ENCODE measurements around the gene AHI1. TPM values are rescaled to one million over a fixed set of nuclear protein-coding genes. Genes with fewer than 3 reads are reported as not detected.
A peak's percentile ranks its signal among the peaks of the same experiment; 100 is the strongest.

The AHI1 gene
- polyA plus RNA-seq, 1 of the 3 experiments (the other 2 are of a cell fraction): 7.3 TPM

GRCh38 chr6:135498185-135498841 is 773 bp upstream of the AHI1 start:
- WGBS (ENCODE audit: low lambda C conversion rate): 5% methylated on average over 16 of the region's 16 CpGs
- H3K27ac ChIP-seq (ENCODE audit: low read depth in 2 of 2, low read length in 1 of 2): peak overlapping the region; percentile 98 to 100
- no peaks in the 10 kb centered on the region for H3K9me2 ChIP-seq
- peak; percentile 54 for DNase-seq
- ChIA-PET POLR2A (interaction anchor here (0.9 to 1.7 kb wide), 4 partner anchors 22 to 729 kb away, joined by 3 to 10 read pairs (median 4); partner anchors contain the start of gene PDE7B), CTCF (interaction anchor here (0.7 to 1.6 kb wide), 5 partner anchors 8 to 1052 kb away, joined by 3 to 7 read pairs (median 3); partner anchors contain the start of gene MAP7)
- no peaks in the 10 kb centered on the region for H3K27me3 ChIP-seq (ENCODE audit: insufficient read depth)
- H3K4me3 ChIP-seq (ENCODE audit: low read depth in 2 of 2, low read length in 1 of 2): peak overlapping the region; percentile 70 to 92
- H4K20me1 ChIP-seq (ENCODE audit: insufficient read depth): 0 out of 2 replicates have a peak, but pooled peaks cover 3% of the 10 kb centered on the region
- peaks cover 3 to 9% of the 10 kb centered on the region in 2 experiments for H3K36me3 ChIP-seq (replicated peaks in 1 of 2; ENCODE audit: control insufficient read depth in 1 of 2, insufficient read depth in 2 of 2, low read length in 1 of 2)
- no peaks in the 10 kb centered on the region for H3K9me3 ChIP-seq
- peak overlapping the region; percentile 96 for H2AFZ ChIP-seq (ENCODE audit: low read depth)
- H3F3A ChIP-seq (replicated peaks; ENCODE audit: insufficient read depth): peaks cover 16% of the 10 kb centered on the region
- H3K9ac ChIP-seq: peak overlapping the region; percentile 100
- TF ChIP-seq FOSL2 (IDR thresholded peaks at IDR 0.05; ENCODE audit: borderline replicate concordance, low read depth) (peak; percentile 80), FOXJ3 (CRISPR knock-in tag; IDR thresholded peaks at IDR 0.05) (no peak), TAF1 (IDR thresholded peaks at IDR 0.05; ENCODE audit: borderline replicate concordance, low read depth, low read length) (peak; percentile 90), JUND (IDR thresholded peaks at IDR 0.05) (peak; percentile 69), YY1 (IDR thresholded peaks at IDR 0.05; ENCODE audit: low read depth) (peak; percentile 87; the same call in 1 of the 2 replicates), SMC3 (IDR thresholded peaks at IDR 0.05; ENCODE audit: low read depth, low read length) (no peak), MEF2A (IDR thresholded peaks at IDR 0.05; ENCODE audit: borderline replicate concordance, low read depth) (no peak), POLR2AphosphoS5 (IDR thresholded peaks at IDR 0.05; ENCODE audit: low read depth, low read length) (peak; percentile 78), ELF1 (IDR thresholded peaks at IDR 0.05) (peak; percentile 26; the same call in 1 of the 2 replicates), RFX5 (IDR thresholded peaks at IDR 0.05; ENCODE audit: low read length) (no peak)
- TF ChIP-seq, protein P1, sequence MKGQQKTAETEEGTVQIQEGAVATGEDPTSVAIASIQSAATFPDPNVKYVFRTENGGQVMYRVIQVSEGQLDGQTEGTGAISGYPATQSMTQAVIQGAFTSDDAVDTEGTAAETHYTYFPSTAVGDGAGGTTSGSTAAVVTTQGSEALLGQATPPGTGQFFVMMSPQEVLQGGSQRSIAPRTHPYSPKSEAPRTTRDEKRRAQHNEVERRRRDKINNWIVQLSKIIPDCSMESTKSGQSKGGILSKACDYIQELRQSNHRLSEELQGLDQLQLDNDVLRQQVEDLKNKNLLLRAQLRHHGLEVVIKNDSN (IDR thresholded peaks at IDR 0.05; ENCODE audit: borderline replicate concordance, low read depth): no peak
- TF ChIP-seq, protein P2, sequence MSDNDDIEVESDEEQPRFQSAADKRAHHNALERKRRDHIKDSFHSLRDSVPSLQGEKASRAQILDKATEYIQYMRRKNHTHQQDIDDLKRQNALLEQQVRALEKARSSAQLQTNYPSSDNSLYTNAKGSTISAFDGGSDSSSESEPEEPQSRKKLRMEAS (IDR thresholded peaks at IDR 0.05; ENCODE audit: low read depth): peak; percentile 58
- H3K4me2 ChIP-seq: peak overlapping the region; percentile 80
- peaks cover 32% of the 10 kb centered on the region for H3K79me2 ChIP-seq (ENCODE audit: insufficient read depth)
- H3K4me1 ChIP-seq (ENCODE audit: control insufficient read depth in 1 of 2, insufficient read depth in 2 of 2, low read depth in 1 of 2, low read length in 1 of 2): peaks cover 9 to 12% of the 10 kb centered on the region in 2 experiments; a peak in 3 of 4 replicates

GRCh38 chr6:135496800-135497411 is 634 bp downstream of the AHI1 start:
- Histone ChIP-seq H3K27me3 (ENCODE audit: insufficient read depth) (no peaks in the 10 kb centered on the region), H3K9ac (peak overlapping the region; percentile 100), H3K4me1 (ENCODE audit: control insufficient read depth in 1 of 2, insufficient read depth in 2 of 2, low read depth in 1 of 2, low read length in 1 of 2) (peaks cover 9 to 11% of the 10 kb centered on the region in 2 experiments; a peak in 3 of 4 replicates), H3K27ac (ENCODE audit: low read depth in 2 of 2, low read length in 1 of 2) (peak overlapping the region; percentile 98 to 100), H2AFZ (ENCODE audit: low read depth) (peak overlapping the region; percentile 73), H3K9me2 (no peaks in the 10 kb centered on the region), H4K20me1 (ENCODE audit: insufficient read depth) (0 out of 2 replicates have a peak, but pooled peaks cover 3% of the 10 kb centered on the region), H3F3A (replicated peaks; ENCODE audit: insufficient read depth) (peaks cover 19% of the 10 kb centered on the region), H3K9me3 (no peaks in the 10 kb centered on the region), H3K79me2 (ENCODE audit: insufficient read depth) (peaks cover 42% of the 10 kb centered on the region), H3K36me3 (replicated peaks in 1 of 2; ENCODE audit: control insufficient read depth in 1 of 2, insufficient read depth in 2 of 2, low read length in 1 of 2) (peaks cover 3 to 18% of the 10 kb centered on the region in 2 experiments), H3K4me3 (ENCODE audit: low read depth in 2 of 2, low read length in 1 of 2) (peak overlapping the region; percentile 70 to 92), H3K4me2 (peak overlapping the region; percentile 80; the same call in 1 of the 2 replicates)
- POLR2A ChIA-PET: no interaction called here
- no peak for DNase-seq
- CTCF ChIA-PET: interaction anchor here (1.4 kb wide), 1 partner anchor 10 kb away, joined by 4 read pairs; no protein-coding TSS in a partner anchor
- 6% methylated on average over 9 of the region's 9 CpGs for WGBS (ENCODE audit: low lambda C conversion rate)
- TF ChIP-seq TAF1 (IDR thresholded peaks at IDR 0.05; ENCODE audit: borderline replicate concordance, low read depth, low read length) (no peak), RCOR1 (IDR thresholded peaks at IDR 0.05; ENCODE audit: low read length) (no peak), EP300 (IDR thresholded peaks at IDR 0.05; ENCODE audit: borderline replicate concordance in 1 of 2, low read depth in 1 of 2, low read length in 1 of 2) (no peak), USF2 (IDR thresholded peaks at IDR 0.05; ENCODE audit: borderline replicate concordance, low read depth, low read length) (no peak), POLR2AphosphoS5 (IDR thresholded peaks at IDR 0.05; ENCODE audit: low read depth, low read length) (no peak), CTCF (IDR thresholded peaks at IDR 0.05) (no peak), ZBTB33 (IDR thresholded peaks at IDR 0.05; ENCODE audit: borderline replicate concordance, low read depth) (no peak), SMC3 (IDR thresholded peaks at IDR 0.05; ENCODE audit: low read depth, low read length) (no peak), NFIC (IDR thresholded peaks at IDR 0.05; ENCODE audit: borderline replicate concordance) (no peak), RXRA (IDR thresholded peaks at IDR 0.05; ENCODE audit: borderline replicate concordance, low read depth) (no peak)
- TF ChIP-seq, protein P2 (IDR thresholded peaks at IDR 0.05; ENCODE audit: low read depth): no peak
